Hepatocyte (in vitro differentiated cells): ENCODE data around the gene LSM12. TPM values are rescaled to one million over a fixed set of nuclear protein-coding genes. Genes with fewer than 3 reads are reported as not detected.

ENCODE experiments used
- DNase-seq: peaks from one replicate; pipeline ENCODE4 v3.0.0-alpha.2; 2016; ENCODE audit warnings: low spot score
- H2AFZ ChIP-seq: fragments of 200-600 bp; sonication (generic); 2 replicates; pipeline ENCODE4 v1.6.0; 2016; ENCODE audit warnings: antibody characterized with exemption, mild to moderate bottlenecking
- H3K27ac ChIP-seq: fragments of 200-600 bp; sonication (generic); 2 replicates; pipeline ENCODE4 v1.5.1; 2016; ENCODE audit warnings: mild to moderate bottlenecking
- H3K27me3 ChIP-seq: fragments of 200-600 bp; sonication (generic); 2 replicates; pipeline ENCODE4 v1.6.1; 2016
- H3K36me3 ChIP-seq: fragments of 200-600 bp; sonication (generic); replicated peaks from 2 replicates; pipeline ENCODE4 v1.5.1; 2016; ENCODE audit warnings: low read depth; ENCODE audit not compliant: insufficient read depth
- H3K4me1 ChIP-seq: fragments of 200-600 bp; sonication (generic); 2 replicates; pipeline ENCODE4 v1.5.1; 2016; ENCODE audit warnings: mild to moderate bottlenecking, moderate library complexity; ENCODE audit not compliant: insufficient read depth
- H3K4me2 ChIP-seq: fragments of 200-600 bp; sonication (generic); 2 replicates; pipeline ENCODE4 v1.6.0; 2016
- H3K4me3 ChIP-seq: fragments of 200-600 bp; sonication (generic); 2 replicates; pipeline ENCODE4 v1.5.1; 2016; ENCODE audit warnings: mild to moderate bottlenecking
- H3K79me2 ChIP-seq: fragments of 200-600 bp; sonication (generic); 2 replicates; pipeline ENCODE4 v1.6.0; 2017; ENCODE audit warnings: mild to moderate bottlenecking
- H3K9me2 ChIP-seq: fragments of 200-600 bp; sonication (generic); replicated peaks from 2 replicates; pipeline ENCODE4 v1.6.0; 2017; ENCODE audit warnings: mild to moderate bottlenecking; ENCODE audit not compliant: insufficient read depth
- H3K9me3 ChIP-seq: fragments of 200-600 bp; sonication (generic); 2 replicates; pipeline ENCODE4 v1.5.1; 2016; ENCODE audit warnings: low read depth, mild to moderate bottlenecking
- H4K20me1 ChIP-seq: fragments of 200-600 bp; sonication (generic); 2 replicates; pipeline ENCODE4 v1.6.0; 2016; ENCODE audit warnings: mild to moderate bottlenecking; ENCODE audit not compliant: insufficient read depth, poor library complexity, severe bottlenecking
- EZH2 ChIP-seq: fragments of 200-600 bp; sonication (generic); IDR thresholded peaks from 2 replicates; pipeline ENCODE4 v1.6.1; 2016; ENCODE audit warnings: antibody characterized with exemption, mild to moderate bottlenecking, borderline replicate concordance
- EZH2phosphoT487 ChIP-seq: fragments of 200-600 bp; sonication (generic); IDR thresholded peaks from one replicate; pipeline ENCODE4 v1.6.1; 2018; ENCODE audit warnings: antibody characterized with exemption, mild to moderate bottlenecking, low read depth, moderate library complexity; ENCODE audit not compliant: unreplicated experiment, severe bottlenecking
- WGBS: methylation state at CpG from one replicate; pipeline ENCODE4 v1.1.6; 2016; ENCODE audit warnings: low lambda C conversion rate; ENCODE audit errors: missing lambda C conversion rate; 5-methylcytosine and 5-hydroxymethylcytosine counted together
- polyA plus RNA-seq: library from polyadenylated mRNA; unstranded; fragments of >200 nt; fragmentation: Nextera tagmentation; extraction: Ambion mirVana; gene quantifications from 2 replicates; pipeline ENCODE4 v1.2.1, GENCODE V29; 2016
- total RNA-seq: library from RNA; depleted of rRNA; stranded (reverse); fragments of >200 nt; gene quantifications from 2 replicates; pipeline ENCODE4 v1.2.3, GENCODE V29; 2014
- TF ChIP-seq, protein P1 (sequence below): fragments of 200-600 bp; sonication (generic); IDR thresholded peaks from 2 replicates; pipeline ENCODE4 v1.5.1; 2016; ENCODE audit warnings: antibody characterized with exemption, mild to moderate bottlenecking; ENCODE audit not compliant: poor library complexity

The LSM12 gene
- total and polyA plus RNA-seq, 2 experiments from 2014 or later: 40.4 to 44.5 TPM

DNA sequence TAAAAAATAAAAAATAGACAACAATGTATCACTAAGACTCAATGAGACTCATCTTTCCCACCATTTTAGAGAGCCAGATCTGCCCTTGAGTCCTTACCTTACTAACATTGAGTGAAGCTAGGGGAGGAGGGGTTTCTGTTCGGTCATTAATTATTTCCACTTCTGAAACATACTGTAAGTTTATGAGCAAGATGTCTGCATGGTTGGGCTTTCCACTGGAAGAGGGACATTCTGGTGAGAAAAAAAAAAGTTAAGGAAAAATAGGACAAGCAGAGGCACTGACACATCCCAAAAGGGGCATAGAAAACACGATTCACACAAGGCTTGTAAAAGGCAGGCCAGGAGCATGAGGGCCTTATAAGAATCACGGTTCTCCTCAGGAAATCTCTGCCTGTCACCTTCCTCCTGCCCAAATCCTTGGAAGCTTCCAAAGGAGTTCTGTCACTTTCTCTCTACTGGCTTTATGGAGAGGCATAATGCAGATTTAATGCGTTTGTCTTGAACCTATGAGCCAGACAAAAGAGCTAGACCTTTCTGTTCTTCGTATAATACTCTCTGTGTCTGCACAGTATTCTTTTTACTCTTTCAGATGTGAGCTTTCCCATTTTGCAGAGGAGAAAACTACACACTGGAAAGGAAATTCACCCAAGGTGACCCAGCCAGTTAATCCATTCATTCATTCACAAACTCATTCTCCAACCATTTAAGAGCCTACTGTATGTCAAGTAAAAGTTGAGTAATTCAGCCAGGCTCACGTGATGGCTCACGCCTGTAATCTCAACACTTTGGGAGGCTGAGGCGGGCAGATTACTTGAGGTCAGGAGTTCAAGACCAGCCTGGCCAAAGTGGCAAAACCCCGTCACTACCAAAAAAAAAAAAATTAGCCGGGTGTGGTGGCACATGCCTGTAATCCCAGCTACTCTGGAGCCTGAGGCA lies 2.5 kb downstream of the LSM12 start:
- Histone ChIP-seq H4K20me1 (peaks cover 38% of the 10 kb centered on the region), H3K4me3 (no peak overlapping the region), H3K27me3 (no peaks in the 10 kb centered on the region), H3K27ac (no peak overlapping the region), H3K4me1 (peaks cover 20% of the 10 kb centered on the region), H3K4me2 (peak overlapping the region; percentile 96), H2AFZ (no peak overlapping the region), H3K79me2 (peaks cover 74% of the 10 kb centered on the region), H3K9me2 (no peaks in the 10 kb centered on the region), H3K36me3 (peaks cover 5% of the 10 kb centered on the region), H3K9me3 (no peaks in the 10 kb centered on the region)
- TF ChIP-seq, protein P1, sequence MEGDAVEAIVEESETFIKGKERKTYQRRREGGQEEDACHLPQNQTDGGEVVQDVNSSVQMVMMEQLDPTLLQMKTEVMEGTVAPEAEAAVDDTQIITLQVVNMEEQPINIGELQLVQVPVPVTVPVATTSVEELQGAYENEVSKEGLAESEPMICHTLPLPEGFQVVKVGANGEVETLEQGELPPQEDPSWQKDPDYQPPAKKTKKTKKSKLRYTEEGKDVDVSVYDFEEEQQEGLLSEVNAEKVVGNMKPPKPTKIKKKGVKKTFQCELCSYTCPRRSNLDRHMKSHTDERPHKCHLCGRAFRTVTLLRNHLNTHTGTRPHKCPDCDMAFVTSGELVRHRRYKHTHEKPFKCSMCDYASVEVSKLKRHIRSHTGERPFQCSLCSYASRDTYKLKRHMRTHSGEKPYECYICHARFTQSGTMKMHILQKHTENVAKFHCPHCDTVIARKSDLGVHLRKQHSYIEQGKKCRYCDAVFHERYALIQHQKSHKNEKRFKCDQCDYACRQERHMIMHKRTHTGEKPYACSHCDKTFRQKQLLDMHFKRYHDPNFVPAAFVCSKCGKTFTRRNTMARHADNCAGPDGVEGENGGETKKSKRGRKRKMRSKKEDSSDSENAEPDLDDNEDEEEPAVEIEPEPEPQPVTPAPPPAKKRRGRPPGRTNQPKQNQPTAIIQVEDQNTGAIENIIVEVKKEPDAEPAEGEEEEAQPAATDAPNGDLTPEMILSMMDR: no peak
- TF ChIP-seq EZH2: no peak
- no peak for TF ChIP-seq EZH2phosphoT487
- no peak for DNase-seq
- WGBS: 83% methylated on average over 10 of the region's 10 CpGs

DNA sequence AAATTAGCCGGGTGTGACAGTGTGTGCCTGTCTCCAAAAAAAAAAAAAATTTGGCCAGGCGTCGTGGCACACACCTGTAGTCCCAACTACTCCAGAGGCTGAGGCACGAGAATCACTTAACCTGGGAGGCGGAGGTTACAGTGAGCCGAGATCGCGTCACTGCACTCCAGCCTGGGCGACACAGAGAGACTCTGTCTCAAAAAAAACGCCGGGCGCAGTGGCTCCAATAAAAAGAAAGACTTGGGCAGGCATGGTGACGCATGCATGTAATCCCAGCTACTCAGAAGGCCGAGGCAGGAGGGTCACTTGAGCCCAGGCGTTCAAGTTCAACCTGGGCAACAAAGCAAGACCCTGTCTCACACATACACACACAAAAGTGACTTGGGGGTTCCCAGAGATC lies 3.6 kb downstream of the LSM12 start:
- Histone ChIP-seq H4K20me1 (peaks cover 49% of the 10 kb centered on the region), H3K27me3 (no peaks in the 10 kb centered on the region)

DNA sequence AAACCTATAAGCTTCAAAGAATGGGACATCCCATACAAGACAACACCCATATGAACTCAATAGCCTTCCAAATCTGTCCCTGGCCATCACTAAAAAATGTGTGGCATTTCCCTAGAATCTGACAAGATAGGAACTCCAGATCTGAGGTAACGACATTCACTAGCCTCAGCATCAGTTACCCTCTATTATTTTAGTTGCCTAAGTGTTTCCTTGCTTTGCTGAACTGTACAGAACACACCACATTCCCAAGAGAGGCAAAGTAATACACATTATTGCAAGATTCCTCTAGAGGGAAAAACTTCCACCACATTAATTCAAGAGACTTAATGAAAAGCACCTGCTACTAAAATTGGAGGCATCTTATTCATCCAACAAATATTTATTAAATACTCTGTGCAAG lies 5.0 kb downstream of the LSM12 start:
- Histone ChIP-seq H3K36me3 (peaks cover 5% of the 10 kb centered on the region), H3K27me3 (no peaks in the 10 kb centered on the region), H3K4me2 (no peak overlapping the region), H3K9me2 (no peaks in the 10 kb centered on the region), H4K20me1 (peaks cover 53% of the 10 kb centered on the region), H3K4me3 (no peak overlapping the region), H2AFZ (no peak overlapping the region), H3K27ac (no peak overlapping the region), H3K79me2 (peaks cover 96% of the 10 kb centered on the region), H3K4me1 (peaks cover 11% of the 10 kb centered on the region), H3K9me3 (no peaks in the 10 kb centered on the region)
- 54% methylated on average over 1 of the region's 1 CpG for WGBS
- TF ChIP-seq EZH2 (no peak), EZH2phosphoT487 (no peak)
- TF ChIP-seq, protein P1: no peak
- no peak for DNase-seq

More for the DNA sequence above, 3.6 kb downstream of the LSM12 start:
- no peak overlapping the region for H2AFZ ChIP-seq
- 97% methylated on average over 15 of the region's 15 CpGs for WGBS
- TF ChIP-seq EZH2phosphoT487 (no peak), EZH2 (no peak)
- TF ChIP-seq, protein P1: no peak
- H3K27ac ChIP-seq: no peak overlapping the region
- H3K36me3 ChIP-seq: peaks cover 5% of the 10 kb centered on the region
- peaks cover 85% of the 10 kb centered on the region for H3K79me2 ChIP-seq
- H3K4me1 ChIP-seq: peaks cover 20% of the 10 kb centered on the region
- H3K9me3 ChIP-seq: no peaks in the 10 kb centered on the region
- H3K9me2 ChIP-seq: no peaks in the 10 kb centered on the region
- no peak overlapping the region for H3K4me2 ChIP-seq
- H3K4me3 ChIP-seq: no peak overlapping the region
- DNase-seq: no peak
